ENCODE data around the gene MEGF8. TPM values are rescaled to one million over a fixed set of nuclear protein-coding genes. Genes with fewer than 3 reads are reported as not detected.

The MEGF8 gene
- total and polyA plus RNA-seq, 8 donors = 7.3 to 15.9 (median 9.0) TPM

DNA sequence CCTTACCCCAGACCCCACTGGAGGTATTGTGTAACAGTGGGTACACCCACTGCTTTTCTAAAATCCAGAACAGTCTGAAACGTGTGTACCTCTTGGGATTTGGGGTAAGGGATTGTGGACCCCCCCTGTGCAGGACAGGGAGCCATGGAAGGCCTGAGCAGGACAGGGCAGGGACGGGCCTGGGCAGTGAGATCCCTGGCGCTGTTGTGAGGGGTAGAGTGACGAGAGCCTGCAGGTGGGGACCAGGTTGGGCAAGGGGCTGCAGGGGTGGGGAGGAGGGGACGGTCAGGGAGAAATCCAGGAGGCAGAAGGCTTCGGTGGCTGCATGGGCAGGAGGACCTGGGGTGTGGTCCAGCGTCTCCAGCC lies 36.1 kb downstream of the MEGF8 start:
- no peak for FAIRE-seq
- no peak for DNase-seq
- intact Hi-C loops (cut with DNase I) = no loop called here
- Histone ChIP-seq H3K9me3 (no peaks in the 10 kb centered on the region), H3K4me1 (no peaks in the 10 kb centered on the region), H3K4me3 (no peak overlapping the region), H3K27ac (no peak overlapping the region), H3K36me3 (peaks cover 0 to 17% (median 0%) of the 10 kb centered on the region in 3 donors), H3K27me3 (no peaks in the 10 kb centered on the region)
- 90 to 93% methylated on average over 7 of the region's 7 CpGs for WGBS, 2 donors
- TF ChIP-seq, protein P1, sequence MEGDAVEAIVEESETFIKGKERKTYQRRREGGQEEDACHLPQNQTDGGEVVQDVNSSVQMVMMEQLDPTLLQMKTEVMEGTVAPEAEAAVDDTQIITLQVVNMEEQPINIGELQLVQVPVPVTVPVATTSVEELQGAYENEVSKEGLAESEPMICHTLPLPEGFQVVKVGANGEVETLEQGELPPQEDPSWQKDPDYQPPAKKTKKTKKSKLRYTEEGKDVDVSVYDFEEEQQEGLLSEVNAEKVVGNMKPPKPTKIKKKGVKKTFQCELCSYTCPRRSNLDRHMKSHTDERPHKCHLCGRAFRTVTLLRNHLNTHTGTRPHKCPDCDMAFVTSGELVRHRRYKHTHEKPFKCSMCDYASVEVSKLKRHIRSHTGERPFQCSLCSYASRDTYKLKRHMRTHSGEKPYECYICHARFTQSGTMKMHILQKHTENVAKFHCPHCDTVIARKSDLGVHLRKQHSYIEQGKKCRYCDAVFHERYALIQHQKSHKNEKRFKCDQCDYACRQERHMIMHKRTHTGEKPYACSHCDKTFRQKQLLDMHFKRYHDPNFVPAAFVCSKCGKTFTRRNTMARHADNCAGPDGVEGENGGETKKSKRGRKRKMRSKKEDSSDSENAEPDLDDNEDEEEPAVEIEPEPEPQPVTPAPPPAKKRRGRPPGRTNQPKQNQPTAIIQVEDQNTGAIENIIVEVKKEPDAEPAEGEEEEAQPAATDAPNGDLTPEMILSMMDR (IDR thresholded peaks at IDR 0.05) = no peak
- ATAC-seq = no peak

DNA sequence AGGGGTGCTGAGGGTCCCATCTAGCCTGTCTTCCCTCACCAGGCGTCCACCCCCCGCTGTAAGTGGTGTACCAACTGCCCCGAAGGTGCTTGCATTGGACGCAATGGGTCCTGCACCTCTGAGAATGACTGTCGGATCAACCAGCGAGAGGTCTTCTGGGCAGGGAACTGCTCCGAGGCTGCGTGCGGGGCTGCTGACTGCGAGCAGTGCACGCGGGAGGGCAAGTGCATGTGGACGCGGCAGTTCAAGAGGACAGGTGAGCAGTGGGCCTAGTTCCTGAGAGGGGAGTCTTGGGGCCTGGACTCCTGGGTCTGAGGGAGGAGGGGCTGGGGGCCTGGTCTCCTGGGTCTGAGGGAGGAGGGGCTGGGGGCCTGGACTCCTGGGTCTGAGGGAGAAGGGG lies 36.9 kb downstream of the MEGF8 start:
- intact Hi-C loops (cut with DNase I) = no loop called here
- peaks cover 0 to 11% (median 0%) of the 10 kb centered on the region in 3 donors for H3K36me3 ChIP-seq
- no peak overlapping the region for H3K4me3 ChIP-seq
- no peaks in the 10 kb centered on the region for H3K27me3 ChIP-seq
- H3K4me1 ChIP-seq = no peaks in the 10 kb centered on the region
- ATAC-seq (no peak), FAIRE-seq (no peak), DNase-seq (no peak)
- no peak overlapping the region for H3K27ac ChIP-seq
- no peaks in the 10 kb centered on the region for H3K9me3 ChIP-seq
- TF ChIP-seq, protein P1 (IDR thresholded peaks at IDR 0.05) = no peak
- WGBS, 2 donors = 93 to 96% methylated on average over 14 of the region's 14 CpGs

DNA sequence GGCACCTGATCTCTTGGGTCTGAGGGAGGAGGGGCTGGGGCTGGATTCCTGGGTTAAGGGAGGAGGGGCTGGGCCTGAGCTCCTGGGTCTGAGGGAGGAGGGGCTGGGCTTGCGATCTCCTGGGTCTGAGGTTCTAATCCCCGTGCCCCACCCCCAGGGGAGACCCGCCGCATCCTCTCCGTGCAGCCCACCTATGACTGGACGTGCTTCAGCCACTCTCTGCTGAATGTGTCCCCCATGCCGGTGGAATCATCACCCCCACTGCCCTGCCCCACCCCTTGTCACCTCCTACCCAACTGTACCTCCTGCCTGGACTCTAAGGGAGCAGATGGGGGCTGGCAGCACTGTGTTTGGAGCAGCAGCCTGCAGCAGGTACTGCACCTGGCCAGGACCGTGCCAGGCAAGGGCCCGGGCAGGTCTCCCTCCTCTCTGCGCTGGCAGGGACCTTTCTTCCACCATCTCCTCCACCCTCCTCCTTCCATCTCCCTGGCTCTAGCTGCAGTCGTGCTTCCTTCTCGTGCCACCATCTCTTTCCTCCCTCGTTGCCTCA lies 37.5 kb downstream of the MEGF8 start:
- DNase-seq = no peak
- Histone ChIP-seq H3K27ac (no peak overlapping the region), H3K9me3 (no peaks in the 10 kb centered on the region), H3K4me3 (no peak overlapping the region), H3K27me3 (no peaks in the 10 kb centered on the region), H3K36me3 (peaks cover 0 to 11% (median 0%) of the 10 kb centered on the region in 3 donors), H3K4me1 (no peaks in the 10 kb centered on the region)
- no peak for ATAC-seq
- 94 to 100% methylated on average over 12 to 13 of the region's 13 CpGs for WGBS, 2 donors
- intact Hi-C loops (cut with DNase I) = no loop called here
- TF ChIP-seq, protein P1 (IDR thresholded peaks at IDR 0.05) = no peak
- FAIRE-seq = no peak

DNA sequence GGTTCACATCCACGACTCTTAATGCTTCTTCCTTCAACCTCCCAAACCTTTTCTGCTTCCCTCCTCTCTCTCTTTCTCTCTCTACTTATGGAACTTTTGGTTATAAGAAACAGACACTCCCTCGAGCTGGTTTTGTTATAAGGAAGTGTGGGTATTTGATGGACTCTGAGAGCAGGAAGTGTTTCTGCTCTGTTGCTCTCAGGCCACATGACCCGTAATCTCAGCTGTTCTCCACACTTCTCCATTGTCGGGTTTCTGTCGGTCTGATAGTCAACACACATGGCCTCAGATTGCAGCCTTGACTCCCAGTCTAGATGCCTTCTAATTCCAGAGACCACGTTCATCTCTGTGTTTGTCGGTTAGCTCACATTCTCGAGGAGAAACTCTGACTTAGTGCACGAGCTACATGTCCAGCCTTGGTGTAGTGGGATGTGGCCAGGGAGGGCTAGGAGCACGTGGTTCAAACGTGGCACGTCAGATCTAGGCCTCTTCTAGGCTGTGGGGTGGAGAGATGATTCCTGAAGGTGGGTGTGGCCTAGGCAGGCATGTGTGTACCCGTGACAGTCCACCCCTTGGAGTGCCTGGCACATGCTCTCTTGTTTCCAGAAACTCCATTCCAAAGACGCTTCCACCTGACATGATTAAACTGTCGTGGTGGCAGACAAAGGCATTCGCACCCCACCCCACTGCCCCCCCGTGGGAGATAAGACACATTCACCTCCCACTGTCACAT lies 38.3 kb downstream of the MEGF8 start:
- Histone ChIP-seq H3K36me3 (peaks cover 0 to 11% (median 0%) of the 10 kb centered on the region in 3 donors), H3K4me1 (no peaks in the 10 kb centered on the region), H3K4me3 (no peak overlapping the region), H3K9me3 (no peaks in the 10 kb centered on the region), H3K27ac (no peak overlapping the region), H3K27me3 (no peaks in the 10 kb centered on the region)
- 88 to 92% methylated on average over 17 of the region's 17 CpGs for WGBS, 2 donors
- TF ChIP-seq, protein P1 (IDR thresholded peaks at IDR 0.05) = no peak
- FAIRE-seq = no peak
- intact Hi-C loops (cut with DNase I) = no loop called here
- peak in 2 of 4 donors; percentile 39 to 66 for ATAC-seq
- DNase-seq = no peak

DNA sequence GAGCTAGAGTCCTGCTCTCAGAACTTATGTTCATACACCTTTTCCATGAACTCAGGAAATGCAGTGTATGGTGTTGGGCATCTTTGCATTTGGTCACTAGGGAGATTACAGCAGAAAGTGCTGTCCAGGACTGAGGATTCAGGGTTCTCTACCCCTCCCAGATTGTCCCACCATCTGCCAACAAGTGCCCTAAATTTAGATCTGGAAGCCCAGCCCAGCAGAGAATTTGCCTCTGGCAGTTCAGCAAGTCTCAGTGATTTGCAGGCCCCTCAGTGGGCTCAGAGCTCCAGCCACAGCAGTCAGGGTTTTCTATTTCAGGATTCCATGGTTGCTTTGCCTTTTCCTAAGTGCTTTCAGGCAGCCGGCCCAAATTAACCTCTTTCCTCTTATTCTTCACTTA lies 41.2 kb downstream of the MEGF8 start:
- intact Hi-C loops (cut with DNase I) = no loop called here
- TF ChIP-seq, protein P1 (IDR thresholded peaks at IDR 0.05) = no peak
- no peaks in the 10 kb centered on the region for H3K27me3 ChIP-seq
- 89 to 90% methylated on average over 1 of the region's 1 CpG for WGBS, 2 donors
- DNase-seq = no peak
- H3K36me3 ChIP-seq = peaks cover 0 to 11% (median 0%) of the 10 kb centered on the region in 3 donors
- H3K27ac ChIP-seq = no peak overlapping the region
- H3K9me3 ChIP-seq = no peaks in the 10 kb centered on the region
- no peak for FAIRE-seq
- no peaks in the 10 kb centered on the region for H3K4me1 ChIP-seq
- H3K4me3 ChIP-seq = no peak overlapping the region
- ATAC-seq = no peak
